ENCODE measurements around the gene CDO1.
"Not testable (repeated sequence)": the region's sequence is repeated elsewhere in the genome, so short reads cannot be mapped to it uniquely, and the experiment has no call there.

Gene CDO1

GRCh38 chr5:115825948-115826347, 9.5 kb upstream of the CDO1 start:
- DNase-seq, result no peak

DNA sequence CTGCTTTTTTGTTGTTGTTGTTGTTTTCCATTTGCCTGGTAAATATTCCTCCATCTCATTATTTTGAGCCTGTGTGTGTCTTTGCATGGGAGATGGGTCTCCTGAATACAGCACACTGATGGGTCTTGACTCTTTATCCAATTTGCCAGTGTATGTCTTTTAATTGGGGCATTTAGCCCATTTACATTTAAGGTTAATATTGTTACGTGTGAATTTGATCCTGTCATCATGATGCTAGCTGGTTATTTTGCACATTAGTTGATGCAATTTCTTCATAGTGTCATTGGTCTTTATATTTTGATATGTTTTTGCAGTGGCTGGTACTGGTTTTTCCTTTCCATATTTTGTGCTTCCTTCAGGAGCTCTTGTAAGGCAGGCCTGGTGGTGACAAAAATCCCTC, 8.5 kb upstream of the CDO1 start:
- not testable (repeated sequence) for DNase-seq

GRCh38 chr5:115820846-115821245, 4.4 kb upstream of the CDO1 start:
- no peak for DNase-seq

DNA sequence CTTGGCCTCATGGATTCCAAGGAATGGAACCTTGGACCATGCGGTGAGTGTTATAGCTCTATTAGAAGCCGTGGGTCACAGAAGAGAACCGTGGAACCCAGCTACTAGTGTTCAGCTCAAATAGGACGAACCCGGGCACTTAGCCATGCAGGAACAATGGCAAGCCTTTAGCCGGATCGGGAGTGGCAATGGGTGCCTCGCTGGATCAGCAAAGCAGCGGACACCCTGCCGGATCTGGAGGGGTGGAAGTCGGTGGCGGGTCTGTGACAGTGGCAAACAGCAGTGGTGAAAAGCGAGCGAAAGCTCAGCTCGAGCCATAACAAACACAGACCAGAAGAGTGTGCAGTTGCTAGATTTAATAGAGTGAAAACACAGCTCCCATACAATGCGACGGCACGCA, 2.4 kb upstream of the CDO1 start:
- DNase-seq, result no peak

GRCh38 chr5:115817386-115817785, 927 bp upstream of the CDO1 start:
- no peak for DNase-seq

- DNase-seq, result no peak
Measured at GRCh38 chr5:115815693-115816225, 700 bp downstream of the CDO1 start.

- no peak for DNase-seq
Measured at GRCh38 chr5:115815006-115815692, 1.3 kb downstream of the CDO1 start.

- no peak for DNase-seq
Measured at GRCh38 chr5:115813719-115814118, 2.7 kb downstream of the CDO1 start.

- no peak for DNase-seq
Measured at GRCh38 chr5:115812372-115812771, 4.1 kb downstream of the CDO1 start.

DNA sequence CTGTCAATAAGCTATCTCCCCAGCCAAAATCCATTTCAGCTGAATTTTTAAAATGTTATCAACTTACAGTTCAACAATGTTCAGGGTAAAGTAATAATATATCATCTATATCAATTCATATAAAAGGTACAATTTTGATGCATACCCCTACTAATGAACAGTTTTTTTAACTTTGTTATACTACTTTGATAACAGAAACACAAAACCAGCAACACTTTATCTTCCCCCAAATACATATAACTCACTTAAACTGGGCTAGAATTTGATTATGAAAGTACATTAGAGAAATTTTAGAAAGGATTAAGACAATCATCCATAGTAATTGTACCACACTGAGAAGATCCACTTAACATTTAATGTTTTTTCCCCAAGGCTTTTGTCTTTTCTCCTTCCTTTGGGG, 5.1 kb downstream of the CDO1 start:
- no peak for DNase-seq

GRCh38 chr5:115810761-115811160, 5.7 kb downstream of the CDO1 start:
- no peak for DNase-seq

DNA sequence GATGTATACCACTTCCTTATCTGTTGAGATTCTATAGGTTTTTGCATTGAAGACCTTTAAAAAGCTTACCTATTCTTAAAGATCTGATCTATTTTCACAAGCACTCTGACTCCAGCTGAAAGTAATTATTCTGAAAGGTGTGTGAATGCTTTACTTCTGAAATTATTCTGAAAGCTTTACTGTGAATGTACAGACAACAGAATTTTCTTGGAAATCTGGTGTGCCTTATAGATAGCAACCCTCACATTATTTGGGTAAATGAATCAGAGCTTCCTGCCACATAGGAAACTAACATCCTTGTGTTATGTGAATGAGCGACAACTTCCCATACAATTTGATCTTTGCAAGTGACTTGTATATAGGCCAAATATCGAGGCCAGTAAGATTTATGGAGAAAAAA, 6.5 kb downstream of the CDO1 start:
- no peak for DNase-seq

- not testable (repeated sequence) for DNase-seq
Measured at GRCh38 chr5:115808066-115808465, 8.4 kb downstream of the CDO1 start.

- DNase-seq, result no peak
Measured at GRCh38 chr5:115807654-115808052, 8.8 kb downstream of the CDO1 start.

DNA sequence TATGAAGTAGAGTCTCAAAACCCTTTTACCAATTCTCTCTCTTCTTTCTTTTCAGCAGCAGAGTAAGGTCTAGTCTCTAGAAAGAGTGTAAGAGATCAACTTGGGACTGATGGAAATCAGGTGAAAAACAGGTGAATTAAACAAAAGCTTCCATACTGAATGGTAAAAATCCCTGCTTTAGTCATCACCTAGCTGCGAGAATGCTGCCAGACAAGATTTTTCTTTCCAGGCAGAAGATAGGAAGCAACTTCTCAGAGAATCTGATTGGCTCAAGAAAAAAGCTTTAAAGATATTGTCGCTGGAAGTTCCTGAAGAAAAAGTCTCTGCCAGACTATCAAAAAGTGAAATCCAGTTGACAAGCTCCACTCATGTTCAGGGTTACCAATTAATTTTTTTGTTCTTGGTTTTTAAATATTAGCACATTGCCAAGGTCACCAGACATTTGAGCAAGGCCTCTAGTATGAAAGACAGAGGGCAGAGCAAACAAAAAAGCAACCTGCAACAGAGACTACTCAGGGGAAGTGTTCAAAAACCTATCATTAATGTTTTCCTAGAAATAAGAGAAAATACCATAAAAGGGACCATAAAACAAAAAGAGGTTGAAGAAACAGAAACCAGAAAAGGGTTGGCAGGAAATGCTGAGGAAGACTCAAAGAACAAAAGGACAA, 9.3 kb downstream of the CDO1 start:
- DNase-seq, result no peak

DNA sequence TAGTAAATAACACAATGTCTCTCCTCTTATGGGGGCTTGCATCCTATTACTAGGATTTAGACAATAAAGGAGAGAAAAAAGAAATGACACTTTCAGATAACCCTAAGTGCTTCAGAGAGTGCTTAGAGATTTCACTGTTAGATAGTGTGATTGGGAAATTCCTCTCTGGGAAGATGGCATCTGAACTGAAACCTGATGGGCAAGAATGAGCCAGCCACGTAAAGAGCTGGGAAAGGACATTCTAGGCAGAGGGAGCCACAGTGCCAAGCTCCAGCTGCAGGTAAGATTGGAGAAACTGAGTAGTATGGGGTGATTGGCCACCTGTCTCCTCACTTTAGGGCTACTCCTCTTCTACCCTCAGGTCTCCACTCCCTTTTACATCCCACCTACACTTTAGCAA, 14.5 kb downstream of the CDO1 start:
- no peak for DNase-seq

DNA sequence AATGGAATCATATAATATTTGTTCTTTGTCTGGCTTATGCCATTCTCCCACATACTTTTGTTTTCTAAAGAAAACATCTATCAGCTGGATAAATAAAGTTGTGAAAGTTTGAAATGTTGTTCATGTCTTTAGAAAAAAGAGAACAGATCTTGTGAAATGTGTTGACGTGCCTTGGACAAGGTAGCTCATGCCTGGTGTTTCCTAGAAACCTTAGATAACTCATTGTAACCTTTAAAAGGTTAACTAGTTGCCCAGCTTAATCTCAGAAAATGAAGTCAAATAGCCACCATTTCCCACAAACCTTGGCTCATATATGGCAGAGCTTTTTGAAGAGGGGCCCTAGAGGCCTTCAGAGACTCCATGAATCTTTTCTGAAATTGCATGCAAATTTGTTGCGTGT, 15.3 kb downstream of the CDO1 start:
- DNase-seq, result no peak

- no peak for DNase-seq
Measured at GRCh38 chr5:115800108-115800507, 16.4 kb downstream of the CDO1 start.

GRCh38 chr5:115798252-115798651, 18.2 kb downstream of the CDO1 start:
- no peak for DNase-seq

- DNase-seq, result no peak
Measured at GRCh38 chr5:115796656-115797055, 19.8 kb downstream of the CDO1 start.

DNA sequence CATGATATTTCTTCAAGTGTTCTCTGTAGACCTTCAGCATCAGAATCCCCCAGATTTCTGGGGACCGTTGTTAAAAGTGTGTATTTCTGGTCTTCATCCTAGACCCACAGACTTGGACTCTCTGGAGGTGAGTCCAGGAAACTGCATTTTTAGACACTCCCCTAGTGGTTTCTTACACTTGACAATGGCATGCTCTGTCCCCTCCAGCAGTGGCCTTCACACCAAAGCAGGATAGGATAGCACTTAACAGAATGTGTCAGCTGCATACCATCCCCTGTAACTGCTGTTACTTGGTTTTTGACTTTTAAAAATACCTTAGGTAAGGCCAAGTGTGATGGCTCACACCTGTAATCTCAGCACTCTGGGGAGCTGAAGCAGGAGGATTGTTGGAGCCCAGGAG, 20.8 kb downstream of the CDO1 start:
- DNase-seq, result no peak

GRCh38 chr5:115788440-115788839, 28.0 kb downstream of the CDO1 start:
- DNase-seq, result no peak

- no peak for DNase-seq
Measured at GRCh38 chr5:115787426-115787825, 29.0 kb downstream of the CDO1 start.

DNA sequence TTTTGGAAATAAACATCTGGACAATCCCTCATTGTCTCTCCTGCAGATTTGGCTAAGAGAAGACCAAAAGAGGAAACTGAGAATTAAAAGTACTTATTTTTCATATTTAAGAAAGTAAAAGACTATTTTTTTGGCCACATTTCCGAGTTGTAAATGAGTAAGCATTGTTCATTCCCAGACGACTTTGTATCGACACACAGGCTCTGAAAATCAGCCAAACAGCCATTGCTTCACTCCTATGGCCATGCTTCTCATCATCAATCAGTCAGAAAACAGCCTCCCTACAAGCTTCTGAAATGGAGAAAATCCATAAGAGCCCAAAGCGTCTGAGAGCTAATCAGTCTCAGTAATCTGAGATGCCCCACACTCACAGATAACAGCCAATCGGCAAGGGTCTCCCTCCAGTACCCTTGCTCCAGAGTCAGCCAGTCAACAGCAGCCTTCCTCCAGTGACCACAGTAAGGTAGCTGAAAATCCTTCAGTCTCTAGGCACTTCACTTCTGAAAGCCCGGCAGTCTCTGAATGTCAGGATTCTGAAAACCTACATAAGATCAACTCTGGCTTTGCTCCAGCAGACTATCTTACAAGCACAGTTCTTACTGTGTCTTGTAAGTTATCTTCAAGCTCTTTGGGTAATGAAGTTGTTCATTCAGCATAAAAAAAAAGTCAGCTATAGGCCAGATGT, 30.9 kb downstream of the CDO1 start:
- no peak for DNase-seq

Measured in NCI-H526 treated with DMSO at 0.1 percent for 48 hours (cell line).